NCI-H2196 (cell line): ENCODE results near the gene AIRE.
A peak's percentile ranks its signal among the peaks of the same experiment; 100 is the strongest.

Source experiments
- DNase-seq: peaks from one replicate; lab custom pipeline; 2025; ENCODE audit not compliant: unreplicated experiment; lab: John Stamatoyannopoulos, UW

AIRE gene

GRCh38 chr21:44303490-44303981, 17.9 kb downstream of the AIRE start:
- no peak for DNase-seq

GRCh38 chr21:44304011-44304616, 18.4 kb downstream of the AIRE start:
- no peak for DNase-seq

- peak; percentile 42 for DNase-seq
These were observed 19.2 kb downstream of the AIRE start for GRCh38 chr21:44304877-44305293.

- no peak for DNase-seq
These were observed 20.0 kb downstream of the AIRE start for GRCh38 chr21:44305691-44306090.

- DNase-seq = no peak
These were observed 21.4 kb downstream of the AIRE start for GRCh38 chr21:44306936-44307704.

GRCh38 chr21:44310628-44311507, 25.2 kb downstream of the AIRE start:
- no peak for DNase-seq

GRCh38 chr21:44312089-44312488, 26.4 kb downstream of the AIRE start:
- no peak for DNase-seq

GRCh38 chr21:44312716-44313115, 27.0 kb downstream of the AIRE start:
- DNase-seq = no peak

- DNase-seq = no peak
These were observed 27.8 kb downstream of the AIRE start for GRCh38 chr21:44313451-44313850.

- DNase-seq = no peak
These were observed 28.5 kb downstream of the AIRE start for GRCh38 chr21:44314128-44314527.

GRCh38 chr21:44314561-44314960, 28.9 kb downstream of the AIRE start:
- DNase-seq = no peak

- no peak for DNase-seq
These were observed 30.1 kb downstream of the AIRE start for GRCh38 chr21:44315691-44316203.

- no peak for DNase-seq
These were observed 30.7 kb downstream of the AIRE start for GRCh38 chr21:44316277-44316900.

- DNase-seq = no peak
These were observed 31.6 kb downstream of the AIRE start for GRCh38 chr21:44317241-44317782.

- no peak for DNase-seq
These were observed 32.2 kb downstream of the AIRE start for GRCh38 chr21:44317871-44318270.

- DNase-seq = no peak
These were observed 33.0 kb downstream of the AIRE start for GRCh38 chr21:44318489-44319285.

- no peak for DNase-seq
These were observed 33.9 kb downstream of the AIRE start for GRCh38 chr21:44319407-44320065.

- DNase-seq = no peak
These were observed 35.2 kb downstream of the AIRE start for GRCh38 chr21:44320847-44321246.

GRCh38 chr21:44321846-44322450, 36.3 kb downstream of the AIRE start:
- DNase-seq = no peak
